Brain microvascular endothelial cell (primary cell): ENCODE data around the gene HS3ST4.
"Not testable (repeated sequence)": the region's sequence is repeated elsewhere in the genome, so short reads cannot be mapped to it uniquely, and the experiment has no call there.

Experiments used
- DNase-seq: peaks from one replicate; pipeline ENCODE4 v3.0.0-alpha.2; 2020
- H3K27ac ChIP-seq: fragments of 250-450 bp; sonication (Bioruptor Pico); 2 replicates; pipeline ENCODE4 v1.5.1; 2020; ENCODE audit warnings: mild to moderate bottlenecking, moderate library complexity
- H3K27me3 ChIP-seq: fragments of 250-450 bp; sonication (Bioruptor Pico); replicated peaks from 2 replicates; pipeline ENCODE4 v1.5.1; 2020; ENCODE audit warnings: mild to moderate bottlenecking
- H3K36me3 ChIP-seq: fragments of 250-450 bp; sonication (Bioruptor Pico); replicated peaks from 2 replicates; pipeline ENCODE4 v1.5.1; 2020; ENCODE audit warnings: mild to moderate bottlenecking
- H3K4me3 ChIP-seq: 2 replicates; pipeline ENCODE4 v1.5.1; 2011; ENCODE audit warnings: low read depth, mild to moderate bottlenecking, control low read depth, low read length, moderate library complexity
- in situ Hi-C: cut with HindIII; loops from 2 replicates; pipeline ENCODE4 v1.10.0; 2017; ENCODE audit warnings: low sequenced_read_pairs, low pct_ligation_motif_present
- TF ChIP-seq, protein P1 (sequence below): IDR thresholded peaks from 2 replicates; pipeline ENCODE4 v1.5.1; 2011; ENCODE audit warnings: low read depth, mild to moderate bottlenecking, moderate library complexity, low read length, control low read depth, inconsistent platforms; ENCODE audit errors: missing control alignments

Gene HS3ST4

GRCh38 chr16:26078716-26079355, 387.1 kb downstream of the HS3ST4 start:
- in situ Hi-C loops, result no loop called here
- no peaks in the 10 kb centered on the region for H3K36me3 ChIP-seq
- H3K4me3 ChIP-seq, result no peak overlapping the region
- TF ChIP-seq, protein P1, sequence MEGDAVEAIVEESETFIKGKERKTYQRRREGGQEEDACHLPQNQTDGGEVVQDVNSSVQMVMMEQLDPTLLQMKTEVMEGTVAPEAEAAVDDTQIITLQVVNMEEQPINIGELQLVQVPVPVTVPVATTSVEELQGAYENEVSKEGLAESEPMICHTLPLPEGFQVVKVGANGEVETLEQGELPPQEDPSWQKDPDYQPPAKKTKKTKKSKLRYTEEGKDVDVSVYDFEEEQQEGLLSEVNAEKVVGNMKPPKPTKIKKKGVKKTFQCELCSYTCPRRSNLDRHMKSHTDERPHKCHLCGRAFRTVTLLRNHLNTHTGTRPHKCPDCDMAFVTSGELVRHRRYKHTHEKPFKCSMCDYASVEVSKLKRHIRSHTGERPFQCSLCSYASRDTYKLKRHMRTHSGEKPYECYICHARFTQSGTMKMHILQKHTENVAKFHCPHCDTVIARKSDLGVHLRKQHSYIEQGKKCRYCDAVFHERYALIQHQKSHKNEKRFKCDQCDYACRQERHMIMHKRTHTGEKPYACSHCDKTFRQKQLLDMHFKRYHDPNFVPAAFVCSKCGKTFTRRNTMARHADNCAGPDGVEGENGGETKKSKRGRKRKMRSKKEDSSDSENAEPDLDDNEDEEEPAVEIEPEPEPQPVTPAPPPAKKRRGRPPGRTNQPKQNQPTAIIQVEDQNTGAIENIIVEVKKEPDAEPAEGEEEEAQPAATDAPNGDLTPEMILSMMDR, result no peak
- no peak for DNase-seq
- no peak overlapping the region for H3K27ac ChIP-seq
- no peaks in the 10 kb centered on the region for H3K27me3 ChIP-seq

GRCh38 chr16:26087091-26087490, 395.3 kb downstream of the HS3ST4 start:
- no peak for DNase-seq
- Histone ChIP-seq H3K27ac (no peak overlapping the region), H3K27me3 (no peaks in the 10 kb centered on the region), H3K4me3 (no peak overlapping the region), H3K36me3 (no peaks in the 10 kb centered on the region)
- in situ Hi-C loops, result no loop called here
- TF ChIP-seq, protein P1, result no peak

- H3K27me3 ChIP-seq, result no peaks in the 10 kb centered on the region
- no peak overlapping the region for H3K4me3 ChIP-seq
- H3K27ac ChIP-seq, result no peak overlapping the region
- DNase-seq, result no peak
- H3K36me3 ChIP-seq, result no peaks in the 10 kb centered on the region
- in situ Hi-C loops, result no loop called here
- TF ChIP-seq, protein P1, result no peak
Measured at GRCh38 chr16:26091511-26091910, 399.8 kb downstream of the HS3ST4 start.

GRCh38 chr16:26098206-26098605, 406.4 kb downstream of the HS3ST4 start:
- H3K27me3 ChIP-seq, H3K4me3 ChIP-seq, H3K27ac ChIP-seq, in situ Hi-C loops, H3K36me3 ChIP-seq, DNase-seq: not testable (repeated sequence)

DNA sequence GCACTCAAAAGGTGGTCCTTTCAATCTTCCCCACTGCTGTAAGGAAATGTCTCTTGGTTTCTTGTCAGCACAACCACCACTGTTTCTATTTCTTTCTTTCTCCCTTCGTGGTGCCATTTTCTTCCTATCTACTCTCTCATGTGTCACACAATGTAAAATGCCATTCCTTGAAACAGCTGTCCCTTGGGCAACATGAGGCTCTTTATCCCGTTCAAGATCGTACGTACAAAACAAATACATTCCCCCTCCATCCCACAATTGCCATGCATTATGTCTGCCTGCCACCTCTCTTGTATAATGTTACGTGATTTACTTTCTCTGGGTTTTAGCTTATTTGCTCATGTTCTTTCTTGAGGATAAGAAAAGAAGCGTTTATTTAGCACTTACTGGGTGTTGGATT, 410.6 kb downstream of the HS3ST4 start:
- no peaks in the 10 kb centered on the region for H3K27me3 ChIP-seq
- DNase-seq, result no peak
- no peak overlapping the region for H3K4me3 ChIP-seq
- TF ChIP-seq, protein P1, result no peak
- H3K27ac ChIP-seq, result no peak overlapping the region
- H3K36me3 ChIP-seq, result no peaks in the 10 kb centered on the region
- in situ Hi-C loops, result no loop called here

DNA sequence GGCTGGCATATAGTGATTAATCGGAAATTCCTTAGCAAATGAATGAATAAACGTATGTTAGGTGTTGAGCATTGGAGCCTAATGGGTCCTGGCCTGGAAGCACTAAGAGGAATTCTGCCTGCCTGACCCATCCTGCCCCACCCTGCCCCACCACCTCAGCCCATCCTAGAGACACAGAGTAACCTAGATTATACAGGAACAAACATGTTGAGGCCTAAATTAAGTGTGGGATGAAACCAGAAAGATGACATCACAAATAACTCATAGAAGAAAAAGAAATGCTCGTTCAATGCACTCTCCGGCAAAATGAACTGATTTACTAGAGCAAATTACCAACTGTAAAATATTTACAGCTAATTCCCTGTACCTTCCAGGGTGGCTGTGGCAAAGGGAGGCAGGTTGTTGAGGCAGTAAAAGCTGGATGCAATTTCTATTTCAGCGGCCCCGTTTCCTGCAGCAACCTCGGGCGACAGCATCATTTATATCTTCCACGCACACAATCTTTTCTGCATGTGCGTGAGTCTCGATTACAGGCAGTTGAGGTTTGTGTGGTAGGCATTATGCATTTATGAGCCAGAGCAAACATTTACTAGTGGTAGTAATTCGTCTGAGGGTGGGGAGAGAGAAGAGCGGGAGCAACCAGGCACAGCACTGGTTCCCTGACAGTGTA, 417.2 kb downstream of the HS3ST4 start:
- no peaks in the 10 kb centered on the region for H3K27me3 ChIP-seq
- no peaks in the 10 kb centered on the region for H3K36me3 ChIP-seq
- no peak overlapping the region for H3K4me3 ChIP-seq
- no peak for DNase-seq
- in situ Hi-C loops, result no loop called here
- TF ChIP-seq, protein P1, result no peak
- H3K27ac ChIP-seq, result no peak overlapping the region
